Stimulated activated CD4-positive, alpha-beta T cell treated with anti-CD3 and anti-CD28 coated beads, Interleukin-2, amount 100 ng/mL, for 4 hours (primary cell): ENCODE measurements around the gene PPM1H.
"Not testable (repeated sequence)": the region's sequence is repeated elsewhere in the genome, so short reads cannot be mapped to it uniquely, and the experiment has no call there.

ENCODE experiments used
- DNase-seq: peaks from one replicate; pipeline ENCODE4 v3.0.0-alpha.2; 2020; ENCODE audit warnings: low read depth

Gene PPM1H

DNA sequence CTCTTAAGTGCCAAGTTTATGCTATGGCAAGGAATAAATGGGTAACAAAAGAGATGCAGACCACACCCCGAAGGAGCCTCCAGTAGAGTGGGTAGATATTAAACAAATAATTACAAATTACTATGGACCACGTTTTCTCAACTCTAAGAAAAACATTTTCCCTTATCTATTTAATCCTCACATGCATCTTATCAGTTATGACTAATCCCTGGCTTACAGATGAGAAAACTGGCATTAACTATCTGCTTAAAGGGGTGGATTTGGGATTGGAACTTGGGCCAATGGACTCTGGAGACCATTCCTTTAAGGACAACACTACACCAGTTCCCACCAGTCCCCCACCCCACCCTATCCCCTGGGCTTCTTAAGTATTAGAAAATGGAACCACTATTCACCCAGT lies 26.3 kb downstream of the PPM1H start:
- no peak for DNase-seq

DNA sequence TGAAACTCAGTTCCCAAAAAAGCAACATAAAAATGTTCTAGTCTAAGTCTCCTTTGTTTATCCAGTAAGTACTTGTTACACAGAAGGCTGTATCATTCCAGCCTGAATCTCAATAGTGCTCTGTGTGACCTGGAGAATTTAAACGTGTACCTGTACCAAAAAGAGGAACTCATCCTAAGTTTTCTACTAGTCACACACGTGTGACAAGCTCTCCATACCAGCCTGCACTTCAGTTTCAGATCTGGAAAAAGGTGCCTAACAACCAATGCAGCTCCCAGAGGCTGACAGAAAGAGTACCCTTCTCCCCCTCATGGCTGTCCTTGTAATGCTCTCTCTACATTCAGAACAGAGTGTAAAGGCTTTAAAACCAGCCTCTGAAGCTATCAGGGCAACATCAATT lies 27.4 kb downstream of the PPM1H start:
- DNase-seq: no peak

DNA sequence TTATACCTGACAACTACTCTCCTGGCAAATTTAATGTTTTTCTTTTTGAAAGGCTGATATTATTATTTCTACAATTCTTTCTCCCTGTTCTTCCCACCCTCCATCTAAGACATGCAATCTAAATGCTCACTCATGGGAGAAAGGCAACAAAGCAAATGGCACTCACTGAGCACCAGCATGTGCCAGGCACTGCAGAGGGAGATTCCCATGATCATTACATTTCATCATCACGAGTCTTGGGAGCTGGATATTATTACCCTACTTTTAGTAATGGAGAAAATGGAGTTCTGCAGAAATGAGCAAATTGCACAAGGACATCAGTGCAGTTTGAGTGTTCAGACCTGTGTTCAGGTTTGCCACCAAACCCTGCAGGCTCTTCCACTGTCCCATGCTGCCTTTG lies 27.9 kb downstream of the PPM1H start:
- no peak for DNase-seq

DNA sequence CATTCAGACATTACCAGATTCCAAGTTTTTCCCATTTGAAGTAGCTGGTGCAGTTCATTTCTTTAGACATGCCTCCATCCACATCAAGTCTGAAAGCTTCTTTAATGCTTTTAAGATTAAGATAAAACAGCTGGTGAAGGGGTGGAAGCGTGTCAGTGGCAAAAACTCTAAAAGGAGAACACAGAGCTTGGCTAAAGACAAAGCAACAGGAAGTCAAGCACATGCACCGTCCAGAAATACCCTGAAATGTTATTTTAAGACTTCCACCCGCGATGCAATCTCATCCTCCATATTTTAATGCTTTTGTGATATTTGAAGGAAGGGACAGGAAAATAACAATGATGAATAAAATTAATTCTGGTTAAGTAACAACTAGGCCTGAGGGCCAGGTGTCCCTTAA lies 31.8 kb downstream of the PPM1H start:
- DNase-seq: no peak

DNA sequence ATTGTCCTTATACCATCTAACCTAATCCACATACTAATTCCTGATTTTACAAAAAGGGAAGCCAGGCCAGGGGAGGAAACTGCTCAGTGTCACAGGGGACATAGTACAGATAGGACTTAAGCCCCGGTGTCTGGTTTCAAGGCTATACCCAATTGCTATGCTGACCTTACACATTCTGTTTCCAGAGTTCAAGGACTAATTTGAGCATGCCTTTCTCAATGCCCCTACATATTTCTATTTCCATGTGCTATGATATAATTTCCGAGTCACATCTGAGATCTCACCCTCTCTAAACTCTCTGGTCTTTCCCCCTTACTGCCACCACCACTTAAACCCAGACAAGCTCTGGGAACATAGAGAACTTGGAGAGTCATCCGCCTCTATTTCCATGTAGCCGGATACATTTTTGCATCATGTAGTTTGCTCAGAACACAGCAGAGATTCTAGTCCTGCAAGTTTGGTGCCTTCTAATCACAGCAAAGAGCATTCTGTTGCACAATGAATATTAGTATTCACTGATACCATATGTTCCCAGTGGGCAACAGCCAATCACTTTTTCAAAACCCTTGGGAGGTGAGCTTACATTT lies 34.2 kb downstream of the PPM1H start:
- no peak for DNase-seq

DNA sequence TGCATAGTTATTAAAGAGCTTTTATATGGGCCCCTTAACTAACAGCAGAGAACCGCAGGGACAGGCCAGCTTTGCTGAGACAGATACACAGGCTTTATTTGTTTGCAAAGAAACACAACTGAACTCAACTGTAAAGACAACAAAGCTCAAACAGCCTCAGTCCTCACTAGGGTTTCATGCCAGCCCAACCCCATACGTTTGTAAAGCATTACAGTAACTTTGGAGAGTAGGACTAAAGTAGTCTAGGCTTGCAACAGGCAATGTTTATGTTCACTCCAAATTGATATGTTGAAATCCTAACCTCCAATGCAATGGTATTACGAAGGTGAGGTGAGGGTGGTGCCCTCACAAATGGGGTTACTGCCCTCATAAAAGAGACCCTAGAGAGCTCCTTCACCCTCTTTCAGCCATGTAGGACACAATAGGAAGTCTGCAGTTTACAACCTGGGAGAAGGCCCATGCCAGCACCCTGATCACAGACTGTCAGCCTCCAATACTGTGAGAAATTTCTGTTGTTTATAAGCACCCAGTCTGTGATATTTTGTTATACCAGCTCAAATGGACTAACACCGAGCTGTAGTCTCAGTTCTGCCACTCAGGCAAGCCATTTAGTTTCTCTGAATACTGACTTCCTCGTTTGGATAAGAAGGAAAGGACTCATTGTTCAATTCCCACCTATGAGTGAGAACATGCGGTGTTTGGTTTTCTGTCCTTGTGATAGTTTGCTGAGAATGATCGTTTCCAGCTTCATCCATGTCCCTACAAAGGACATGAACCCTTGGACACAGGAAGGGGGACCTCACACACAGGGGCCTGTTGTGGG lies 35.2 kb downstream of the PPM1H start:
- no peak for DNase-seq

DNA sequence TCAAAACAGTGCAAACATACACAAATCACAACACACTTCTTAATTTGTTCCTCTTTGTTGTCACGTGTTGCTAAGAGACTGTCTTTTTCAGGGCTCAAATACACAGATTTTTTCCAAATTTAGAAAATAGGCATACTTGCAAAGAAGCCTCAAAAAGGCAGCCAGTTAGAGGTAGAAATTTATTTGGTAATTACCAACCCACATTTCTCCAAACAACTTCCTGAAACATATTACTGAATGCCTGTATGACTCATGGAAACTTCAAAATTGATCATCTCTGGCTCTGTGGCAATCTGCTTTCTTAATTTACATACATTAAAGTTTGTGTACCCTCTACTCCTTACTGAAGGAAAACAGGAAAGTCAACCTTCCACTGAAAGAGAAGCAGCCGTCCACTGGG lies 36.4 kb downstream of the PPM1H start:
- DNase-seq: no peak

DNA sequence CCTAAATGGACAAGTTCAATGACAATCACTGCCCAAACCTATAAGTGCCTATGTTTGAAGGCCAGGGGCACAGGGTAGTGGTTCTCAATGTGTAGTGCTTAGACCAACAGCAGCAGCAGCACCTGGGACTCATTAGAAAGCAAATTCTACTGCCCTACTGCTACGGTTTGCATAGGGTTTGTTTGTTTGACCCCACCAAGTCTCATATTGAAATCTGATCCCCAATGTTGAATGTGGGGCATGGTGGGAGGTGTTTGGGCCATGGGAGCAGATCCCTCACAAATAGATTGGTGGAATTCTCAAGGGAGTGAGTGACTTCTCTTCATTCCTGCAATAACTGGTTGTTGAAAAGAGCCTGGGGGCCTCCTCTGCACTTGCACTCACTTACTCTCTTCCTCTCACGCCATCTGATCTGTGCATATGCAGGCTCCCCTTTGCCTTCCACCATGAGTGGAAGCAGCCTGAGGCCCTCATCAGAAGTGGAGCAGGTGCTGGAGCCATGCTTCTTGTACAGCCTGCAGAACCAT lies 39.5 kb downstream of the PPM1H start:
- DNase-seq: no peak

DNA sequence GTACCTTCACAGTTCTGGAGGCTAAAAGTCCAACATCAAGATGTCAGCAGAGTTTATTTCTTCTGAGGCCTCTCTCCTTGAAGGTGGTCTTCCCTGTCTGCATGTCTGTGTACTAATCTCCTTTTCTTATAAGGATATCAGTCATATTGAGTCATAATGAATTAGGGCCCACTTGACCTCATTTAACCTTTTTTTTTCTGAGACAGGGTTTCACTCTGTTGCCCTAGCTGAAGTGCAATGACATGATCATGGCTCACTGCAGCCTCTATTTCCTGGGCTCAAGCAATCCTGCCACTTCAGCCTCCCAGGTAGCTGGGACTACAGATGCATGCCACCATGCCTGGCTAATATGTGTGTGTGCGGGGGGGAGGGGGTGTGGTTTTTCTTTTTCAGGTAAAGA lies 41.7 kb downstream of the PPM1H start:
- no peak for DNase-seq

DNA sequence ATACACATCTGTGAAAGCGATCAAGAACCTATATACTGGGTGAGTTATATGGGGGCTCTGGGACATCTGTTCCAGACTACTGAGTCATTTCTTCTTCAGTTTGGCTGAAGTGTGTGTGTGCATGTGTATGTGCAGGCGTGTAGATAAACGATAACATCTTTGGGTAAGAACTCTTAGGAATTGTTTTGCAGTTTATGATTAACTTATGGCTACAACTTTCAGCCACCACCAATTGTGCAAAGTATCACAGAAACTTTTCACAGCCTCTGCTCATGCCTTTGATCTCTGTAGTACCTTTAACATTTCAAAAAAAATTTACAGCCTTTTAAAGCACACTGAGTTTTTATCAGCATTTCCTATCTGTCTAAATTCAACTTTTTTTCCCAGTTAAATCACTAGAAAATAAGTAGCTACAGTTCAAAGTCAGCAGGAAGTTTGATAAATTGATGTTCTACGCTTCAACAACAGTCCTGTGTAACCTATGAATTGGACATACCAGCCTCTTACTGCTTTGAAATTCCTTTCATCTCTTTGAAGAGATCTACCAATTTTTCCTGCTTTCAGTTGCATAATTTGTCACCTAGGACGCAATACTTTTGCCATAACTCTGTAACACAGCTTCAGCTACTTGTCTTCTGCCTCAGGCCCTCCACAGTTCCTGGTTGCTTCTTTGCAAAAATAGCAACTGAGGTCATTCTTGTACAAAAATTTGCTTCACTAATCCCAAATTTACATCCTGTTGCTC lies 43.0 kb downstream of the PPM1H start:
- no peak for DNase-seq

DNA sequence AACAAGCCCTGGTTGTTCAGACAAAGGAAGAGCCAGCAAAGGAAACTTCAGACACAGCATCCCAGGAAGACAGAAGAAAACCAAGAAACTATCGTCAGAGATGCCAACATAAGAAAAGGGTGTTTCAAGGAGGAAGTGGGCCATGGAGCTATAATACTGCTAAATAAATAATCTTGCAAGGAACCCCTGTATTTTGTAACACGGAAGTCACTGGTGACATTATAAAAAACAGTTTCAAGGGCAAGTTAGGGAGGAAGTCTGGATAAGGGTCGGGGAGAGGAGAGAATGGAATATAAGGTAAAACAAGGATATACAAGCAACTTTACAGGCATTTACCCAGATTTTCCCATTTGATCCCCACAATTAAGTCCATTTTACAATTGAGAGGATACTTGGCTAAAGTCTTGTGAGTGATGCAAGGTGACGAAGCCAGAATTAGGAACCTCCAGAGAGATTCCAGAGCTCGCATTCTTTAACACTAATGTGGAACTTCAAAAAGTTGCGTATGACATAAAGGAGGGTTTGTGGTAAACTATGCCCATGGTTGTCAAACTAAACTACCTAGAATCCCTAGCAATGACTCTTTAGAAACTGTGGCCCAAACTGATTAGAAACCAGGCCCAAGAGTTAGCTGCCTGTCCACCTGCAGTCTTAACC lies 46.4 kb downstream of the PPM1H start:
- DNase-seq: no peak

DNA sequence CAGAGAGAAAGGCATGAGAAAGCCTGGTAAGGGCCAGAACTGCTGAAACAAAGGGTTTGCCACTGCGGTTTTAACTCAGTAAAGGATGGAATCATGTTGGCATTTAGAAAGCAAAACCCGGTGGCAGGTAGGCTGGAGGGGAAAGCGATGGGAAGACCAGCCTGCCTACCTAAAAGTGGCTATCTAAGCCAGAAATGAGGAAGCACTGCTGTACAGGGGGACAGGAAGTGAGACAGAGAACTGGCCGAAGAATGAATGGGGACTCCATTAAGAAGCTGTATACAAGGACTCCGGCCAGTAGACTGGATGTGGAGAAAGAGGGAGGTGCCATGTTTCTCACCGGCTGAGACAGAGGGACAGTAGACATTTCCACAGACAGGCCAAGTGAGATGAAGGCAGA lies 48.2 kb downstream of the PPM1H start:
- no peak for DNase-seq

DNA sequence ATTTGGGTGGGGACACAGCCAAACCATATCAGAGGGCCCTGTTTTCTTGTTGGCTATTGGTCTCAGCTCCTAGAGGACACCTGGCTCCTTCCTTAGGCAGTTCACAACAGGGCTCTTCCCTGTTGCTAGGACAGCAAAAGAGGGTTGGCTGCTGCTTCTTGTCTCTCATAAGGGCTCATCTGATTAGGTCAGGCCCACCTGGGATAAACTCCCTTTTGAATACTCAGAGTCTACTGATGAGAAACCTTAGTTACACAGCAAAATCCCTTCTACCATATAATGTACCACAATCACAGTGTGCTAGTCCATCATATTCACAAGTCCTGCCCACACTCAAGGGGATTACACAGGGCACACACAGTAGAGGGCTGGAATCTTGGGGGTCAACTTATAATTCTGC lies 49.7 kb downstream of the PPM1H start:
- no peak for DNase-seq

DNA sequence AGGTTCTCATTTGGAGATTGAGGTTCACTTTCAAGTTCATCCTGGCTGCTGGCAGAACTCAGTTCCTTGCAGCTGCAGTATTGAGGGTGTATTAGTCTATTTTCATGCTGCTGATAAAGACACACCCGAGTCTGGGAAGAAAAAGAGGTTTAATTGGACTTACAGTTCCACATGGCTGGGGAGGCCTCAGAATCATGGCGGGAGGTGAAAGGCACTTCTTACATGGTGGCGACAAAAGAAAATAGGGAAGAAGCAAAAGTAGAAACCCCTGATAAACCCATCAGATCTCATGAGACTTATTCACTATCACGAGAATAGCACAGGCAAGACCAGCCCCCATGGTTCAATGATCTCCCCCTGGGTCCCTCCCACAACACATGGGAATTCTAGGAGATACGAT lies 50.1 kb downstream of the PPM1H start:
- not testable (repeated sequence) for DNase-seq

DNA sequence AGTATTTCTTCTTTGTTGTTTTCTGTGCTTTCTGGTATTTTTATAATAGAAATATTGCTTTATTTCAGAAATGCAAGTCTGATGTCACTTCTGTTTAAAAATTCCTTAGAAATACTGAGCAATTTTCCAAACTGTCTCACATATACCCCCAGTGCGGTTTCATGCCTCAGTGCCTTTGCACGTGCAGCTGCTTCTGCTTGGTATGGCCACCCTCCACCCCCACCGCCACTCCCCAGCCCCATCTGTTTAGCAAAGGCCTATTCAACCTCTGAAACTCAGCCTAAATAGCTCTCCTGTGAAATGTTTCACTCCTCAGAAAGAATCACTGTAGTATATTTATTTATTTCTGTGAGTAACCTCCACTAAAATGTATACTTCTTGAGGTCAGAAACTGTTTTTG lies 52.3 kb downstream of the PPM1H start:
- DNase-seq: no peak

DNA sequence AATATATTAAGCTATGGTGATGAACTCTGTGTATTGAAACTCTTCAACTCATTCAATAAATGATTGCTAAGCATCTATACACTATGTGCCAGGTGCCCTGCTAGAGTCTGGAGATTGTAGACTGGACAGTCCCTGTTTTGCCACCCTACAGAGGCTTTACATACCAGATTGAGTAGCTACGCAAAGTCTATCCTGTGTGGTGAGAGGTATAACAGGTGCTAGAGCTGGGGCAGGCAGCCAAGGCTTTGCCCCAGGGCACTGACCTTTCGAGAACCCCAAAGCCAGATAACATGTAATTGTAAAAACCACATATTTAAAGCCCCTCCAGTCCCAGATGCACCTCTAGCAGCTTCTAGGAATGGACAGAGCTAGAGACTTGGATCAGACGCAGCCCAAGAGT lies 52.8 kb downstream of the PPM1H start:
- no peak for DNase-seq

DNA sequence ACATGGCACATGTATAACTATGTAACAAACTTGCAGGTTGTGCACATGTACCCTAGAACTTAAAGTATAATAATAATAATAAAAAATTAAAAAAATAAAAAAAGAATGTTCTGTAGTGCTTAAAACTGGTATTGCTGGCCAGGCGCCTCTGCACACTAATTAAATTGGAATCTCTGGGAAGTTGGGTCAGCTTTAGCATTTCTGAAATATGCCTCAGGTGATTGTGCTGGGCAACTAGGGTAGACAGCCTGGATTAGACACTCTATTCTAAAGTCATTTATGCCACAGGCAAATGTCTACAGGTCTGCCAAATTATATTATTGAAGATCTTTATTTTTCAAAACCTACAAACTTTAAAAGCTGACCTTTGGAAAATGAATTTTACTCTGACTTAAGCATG lies 55.3 kb downstream of the PPM1H start:
- DNase-seq: no peak

DNA sequence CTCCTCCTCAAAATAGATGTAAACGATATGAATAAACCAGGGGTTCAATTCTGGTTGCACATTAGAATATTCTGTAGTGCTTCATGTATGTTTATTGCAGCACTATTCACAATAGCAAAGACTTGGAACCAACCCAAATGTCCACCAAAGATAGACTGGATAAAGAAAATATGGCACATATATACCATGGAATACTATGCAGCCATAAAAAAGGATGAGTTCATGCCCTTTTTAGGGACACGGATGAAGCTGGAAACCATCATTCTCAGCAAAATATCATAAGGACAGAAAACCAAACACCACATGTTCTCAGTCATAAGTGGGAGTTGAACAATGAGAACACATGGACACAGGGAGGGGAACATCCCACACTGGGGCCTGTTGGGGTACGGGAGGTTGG lies 55.7 kb downstream of the PPM1H start:
- not testable (repeated sequence) for DNase-seq

DNA sequence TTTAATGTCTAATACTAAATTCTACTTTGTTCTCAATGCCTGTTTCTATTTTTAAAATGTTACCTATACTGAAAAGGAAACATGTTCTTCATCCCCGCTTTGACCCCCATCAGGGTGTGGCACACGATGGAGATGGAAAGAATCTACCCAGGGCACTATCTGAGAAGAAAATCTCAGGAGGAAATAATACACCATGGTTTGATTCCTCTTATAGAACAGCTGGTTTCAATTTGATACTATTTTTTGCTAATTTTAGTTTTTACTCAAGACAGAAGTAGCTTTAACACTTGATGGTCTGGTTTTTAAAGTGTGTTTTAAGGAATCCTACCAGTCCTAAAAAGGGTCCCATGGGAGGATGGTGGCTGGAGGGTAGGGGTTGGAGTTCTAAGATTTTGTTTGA lies 56.7 kb downstream of the PPM1H start:
- DNase-seq: no peak

DNA sequence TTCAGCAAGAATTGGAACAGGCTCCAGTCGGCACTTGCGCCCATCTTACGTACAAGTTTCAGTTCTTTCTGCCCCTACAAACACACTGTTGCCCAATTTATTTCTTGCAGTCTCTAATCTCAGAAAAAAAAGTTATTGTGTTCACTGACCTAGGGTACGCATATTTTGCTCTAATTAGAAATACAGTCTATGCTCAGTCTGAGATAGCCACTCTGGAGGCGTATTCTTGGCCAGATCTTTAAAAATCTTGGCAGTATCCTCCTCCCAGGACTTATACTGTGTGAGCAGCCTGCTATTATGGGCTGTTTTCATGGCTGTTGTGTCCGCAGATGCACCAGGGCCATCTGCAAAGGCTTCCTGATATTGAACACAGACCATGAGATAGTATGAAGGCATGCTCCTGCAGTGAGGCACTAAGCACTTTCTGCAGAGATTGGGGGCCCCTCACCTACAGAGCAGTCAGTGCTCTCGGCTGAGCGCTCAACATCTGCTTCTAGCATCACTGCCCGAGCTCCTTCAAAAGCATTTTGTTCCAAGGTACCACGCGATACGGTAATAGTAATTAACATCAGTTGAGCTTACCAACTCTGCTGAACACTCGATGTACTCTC lies 57.9 kb downstream of the PPM1H start:
- DNase-seq: no peak

DNA sequence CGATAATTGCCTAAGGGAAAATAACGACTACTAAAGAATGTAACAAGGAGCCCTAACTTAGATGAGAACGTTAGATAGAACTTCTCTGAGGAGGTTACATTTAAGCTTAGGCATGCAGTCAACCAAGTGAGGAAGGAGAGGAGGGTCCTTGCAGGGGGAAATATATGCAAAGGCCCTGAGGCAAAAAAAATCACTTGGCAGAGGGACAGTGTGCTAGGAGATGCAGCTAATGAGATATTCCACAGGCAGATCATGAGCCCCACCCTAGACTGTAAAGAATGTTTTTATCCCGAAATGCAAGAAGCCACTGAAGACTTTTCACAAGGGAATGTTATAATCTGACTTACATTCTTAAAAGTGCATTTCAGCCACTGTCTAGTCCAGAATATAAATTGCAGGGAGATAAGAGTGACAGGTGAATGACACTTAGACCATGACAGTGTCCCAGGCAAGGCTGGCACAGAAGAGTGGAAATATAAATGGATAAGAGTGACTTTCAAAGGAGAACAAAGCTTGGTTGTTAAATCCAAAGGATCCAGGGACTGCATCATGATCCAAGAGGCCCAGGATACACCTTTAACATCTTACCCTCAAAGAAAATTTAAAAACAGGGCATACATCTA lies 61.0 kb downstream of the PPM1H start:
- no peak for DNase-seq
